Endothelial cell of umbilical vein (primary cell): Measurements from ENCODE around the gene SPAG5. TPM values are rescaled to one million over a fixed set of nuclear protein-coding genes. Genes with fewer than 3 reads are reported as not detected.

Experiments used
- BruUV-seq: library from RNA; stranded (reverse); fragments of 400-500 nt; replicated peaks from 2 replicates; lab custom pipeline; 2021; lab: Mats Ljungman, UMichigan
- CTCF ChIA-PET: fragments of 300-600, 350-600 bp; sonication (Branson Sonifier 250); formaldehyde crosslinking; loops from one replicate; lab custom pipeline; 2021; ENCODE audit warnings: antibody characterized with exemption, inconsistent platforms; lab: Charles Lee
- POLR2A ChIA-PET: fragments of 300-600, 350-600 bp; sonication (Branson Sonifier 250); formaldehyde crosslinking; loops from one replicate; lab custom pipeline; 2021; ENCODE audit warnings: antibody characterized with exemption, inconsistent platforms; lab: Charles Lee
- DNase-seq: peaks from one replicate; pipeline ENCODE4 v3.0.0-alpha.2; 2011; ENCODE audit warnings: low read depth, low spot score
- FAIRE-seq: peaks from 2 replicates; lab custom pipeline; 2011; peaks lifted over from hg19 to GRCh38; lab: Jason Lieb, UNC
- H2AFZ ChIP-seq: 2 replicates; pipeline ENCODE4 v1.6.0; 2012; ENCODE audit warnings: low read depth, low read length, control low read depth, inconsistent platforms
- H3K27ac ChIP-seq: 2 replicates; pipeline ENCODE4 v1.5.1; 2011; ENCODE audit warnings: low read depth, mild to moderate bottlenecking, control low read depth, low read length, moderate library complexity; ENCODE audit not compliant: insufficient read depth
- H3K27me3 ChIP-seq, 2 experiments: 2 replicates each; pipeline versions ENCODE4 v1.6.0 to v1.6.1; 2011; ENCODE audit warnings: low read length in 2 of 2, mixed read lengths in 1 of 2; ENCODE audit not compliant: control insufficient read depth in 2 of 2, insufficient read depth in 2 of 2
- H3K36me3 ChIP-seq, 2 experiments: 2 replicates in 1 of 2; 3 replicates in 1 of 2; pipeline ENCODE4 v1.5.1; 2011; ENCODE audit warnings: low read length in 2 of 2, mild to moderate bottlenecking in 1 of 2, moderate library complexity in 1 of 2; ENCODE audit not compliant: control insufficient read depth in 2 of 2, insufficient read depth in 2 of 2; ENCODE audit errors: extremely low read depth in 1 of 2
- H3K4me1 ChIP-seq: 3 replicates; pipeline ENCODE4 v1.5.1; 2011; ENCODE audit warnings: mild to moderate bottlenecking, low read length; ENCODE audit not compliant: control insufficient read depth, insufficient read depth; ENCODE audit errors: extremely low read depth
- H3K4me2 ChIP-seq: 2 replicates; pipeline ENCODE4 v1.6.1; 2011; ENCODE audit warnings: low read length, control low read depth, mixed read lengths; ENCODE audit not compliant: insufficient read depth
- H3K4me3 ChIP-seq, 3 experiments: fragments of 200-600 bp in 1 of 3; sonication (generic), shearing (Covaris generic) in 1 of 3; replicated peaks in 1 of 3; 2 replicates each; pipeline ENCODE4 v1.5.1; 2011 to 2016; ENCODE audit warnings: control low read depth in 3 of 3, low read length in 3 of 3, mild to moderate bottlenecking in 2 of 3, inconsistent platforms in 1 of 3, low read depth in 1 of 3, moderate library complexity in 1 of 3; ENCODE audit not compliant: insufficient read depth in 1 of 3
- H3K79me2 ChIP-seq: 2 replicates; pipeline ENCODE4 v1.6.0; 2012; ENCODE audit warnings: low read length, inconsistent platforms; ENCODE audit not compliant: control insufficient read depth, insufficient read depth
- H3K9ac ChIP-seq: replicated peaks from 2 replicates; pipeline ENCODE3; 2011; ENCODE audit warnings: low read length, control low read depth; ENCODE audit not compliant: insufficient read depth; ENCODE audit errors: extremely low read depth
- H3K9me1 ChIP-seq: replicated peaks from 3 replicates; pipeline ENCODE4 v1.6.0; 2011; ENCODE audit warnings: mild to moderate bottlenecking, low read length; ENCODE audit not compliant: control insufficient read depth, insufficient read depth; ENCODE audit errors: extremely low read depth
- H3K9me3 ChIP-seq: replicated peaks from 2 replicates; pipeline ENCODE4 v1.5.1; 2012; ENCODE audit warnings: low read length, inconsistent platforms; ENCODE audit not compliant: control insufficient read depth, insufficient read depth
- H4K20me1 ChIP-seq: replicated peaks from 2 replicates; pipeline ENCODE3; 2011; ENCODE audit warnings: mild to moderate bottlenecking, low read length; ENCODE audit not compliant: control insufficient read depth, insufficient read depth; ENCODE audit errors: extremely low read depth
- EZH2 ChIP-seq: IDR thresholded peaks from 2 replicates; pipeline ENCODE4 v1.6.1; 2012; ENCODE audit warnings: borderline replicate concordance, low read depth, mild to moderate bottlenecking, moderate library complexity, low read length, inconsistent platforms; ENCODE audit not compliant: severe bottlenecking
- FOS ChIP-seq: IDR thresholded peaks from 2 replicates; pipeline ENCODE4 v1.6.1; 2011; ENCODE audit warnings: mild to moderate bottlenecking, low read length, moderate library complexity, borderline replicate concordance; ENCODE audit not compliant: insufficient read depth
- GATA2 ChIP-seq: IDR thresholded peaks from 2 replicates; pipeline ENCODE4 v1.7.0; 2011; ENCODE audit warnings: low read depth, mild to moderate bottlenecking, moderate library complexity, mixed read lengths, low read length; ENCODE audit not compliant: insufficient read length, insufficient read depth
- JUN ChIP-seq: IDR thresholded peaks from 2 replicates; pipeline ENCODE4 v1.6.1; 2011; ENCODE audit warnings: borderline replicate concordance, low read depth; ENCODE audit not compliant: insufficient read length, insufficient read depth
- MYC ChIP-seq: IDR thresholded peaks from one replicate; pipeline ENCODE4 v1.6.1; 2011; ENCODE audit warnings: mild to moderate bottlenecking, low read depth, low read length
- POLR2A ChIP-seq: IDR thresholded peaks from 2 replicates; pipeline ENCODE4 v1.6.1; 2012; ENCODE audit warnings: low read depth, mild to moderate bottlenecking, control low read depth, low read length
- POLR2AphosphoS5 ChIP-seq: IDR thresholded peaks from 2 replicates; pipeline ENCODE4 v1.6.1; 2012; ENCODE audit warnings: low read depth, mild to moderate bottlenecking, control low read depth, low read length, moderate library complexity; ENCODE audit not compliant: insufficient read depth
- dilution Hi-C: fragments of 300-500 bp; cut with MboI; formaldehyde crosslinking; loops from one replicate; pipeline ENCODE4 v1.15.0; 2019; ENCODE audit warnings: low sequenced_read_pairs; ENCODE audit not compliant: extremely low pct_ligation_motif_present
- intact Hi-C: fragments of 100-400 bp; cut with micrococcal nuclease; formaldehyde crosslinking; loops from one replicate; pipeline ENCODE4 v1.10.0; 2022
- polyA plus RNA-seq, 4 experiments: library from polyadenylated mRNA; depleted of rRNA in 3 of 4; stranded (reverse) in 3 of 4; unstranded in 1 of 4; fragments of >200 nt; gene quantifications; 2 replicates each; pipeline versions ENCODE4 v1.2.1 to v1.2.3, GENCODE V29; 2011 to 2012; ENCODE audit warnings: missing spikeins in 1 of 4
- total RNA-seq: library from RNA; stranded (reverse); gene quantifications from 2 replicates; pipeline ENCODE4 v1.2.3, GENCODE V29; 2021
- TF ChIP-seq, protein P1 (sequence below): IDR thresholded peaks from 2 replicates; pipeline ENCODE4 v1.6.1; 2011; ENCODE audit not compliant: insufficient read depth, insufficient read length
- TF ChIP-seq, protein P2 (sequence below), 2 donors: IDR thresholded peaks; 1 replicate in 1 of 2; 2 replicates in 1 of 2; pipeline ENCODE4 v1.5.1; 2011; ENCODE audit warnings: low read length in 2 of 2, mild to moderate bottlenecking in 2 of 2, moderate library complexity in 2 of 2, control low read depth in 1 of 2, inconsistent platforms in 1 of 2, low read depth in 1 of 2; ENCODE audit not compliant: insufficient read depth in 1 of 2; ENCODE audit errors: extremely low read depth in 1 of 2

The SPAG5 gene
- total and polyA plus RNA-seq, 2 donors (not counting 3 experiments of a cell fraction or from before 2014, with no cell fraction given) = 31.7 to 85.4 TPM

DNA sequence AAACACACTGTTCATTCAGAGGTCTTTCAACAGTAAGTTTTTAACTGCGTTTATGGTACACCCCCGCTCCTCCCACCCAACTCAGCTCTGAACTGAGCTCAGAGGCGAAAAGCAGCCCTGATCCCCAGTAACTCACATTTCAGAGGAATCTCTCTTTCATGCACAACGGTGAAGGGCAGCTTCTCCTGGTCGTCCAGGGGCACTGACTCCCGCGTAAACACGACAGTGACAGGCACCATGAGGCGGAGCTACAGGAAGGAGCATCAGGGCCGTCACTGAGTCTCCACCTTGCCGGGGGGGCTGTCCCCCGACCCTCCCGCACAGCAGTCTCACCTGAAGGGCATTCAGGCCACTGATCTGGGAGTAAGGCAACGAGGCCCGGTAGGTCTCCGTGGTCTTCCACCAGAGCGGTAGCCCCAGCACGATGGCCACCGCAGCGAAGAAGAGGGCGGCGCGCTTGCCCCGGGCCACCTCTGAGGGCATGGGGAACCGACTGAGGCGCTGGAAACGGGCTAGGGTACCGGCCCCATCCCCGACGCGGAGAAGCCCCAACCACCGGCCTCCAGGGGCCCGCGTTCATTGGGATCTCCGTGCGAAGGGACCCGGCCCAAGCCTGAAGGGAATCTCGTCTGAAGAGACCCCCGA, 28.0 kb downstream of the SPAG5 start:
- Histone ChIP-seq H3K79me2 (peaks cover 17% of the 10 kb centered on the region), H3K4me3 (peak overlapping the region; percentile 52 to 73 (median 64)), H3K27ac (peak overlapping the region; percentile 15), H3K4me2 (peak overlapping the region; percentile 84), H3K4me1 (peaks cover 10% of the 10 kb centered on the region), H3K9ac (peak overlapping the region; percentile 62), H3K36me3 (no peaks in the 10 kb centered on the region), H3K9me1 (no peaks in the 10 kb centered on the region), H3K9me3 (no peaks in the 10 kb centered on the region), H2AFZ (peak overlapping the region; percentile 66), H3K27me3 (no peaks in the 10 kb centered on the region), H4K20me1 (no peaks in the 10 kb centered on the region)
- intact Hi-C loops (loop anchor here (2.0 kb wide), 1 partner anchor 18 kb away; the partner anchor contains the start of gene UNC119), dilution Hi-C loops (no loop called here)
- POLR2A ChIA-PET = interaction anchor here (1.0 kb wide), 1 partner anchor 25 kb away, joined by 5 read pairs; no protein-coding TSS in a partner anchor
- CTCF ChIA-PET = interaction anchor here (1.0 to 1.8 kb wide), 11 partner anchors 10 to 76 kb away, joined by 3 to 9 read pairs (median 3); no protein-coding TSS in a partner anchor
- no peak for FAIRE-seq
- TF ChIP-seq EZH2 (no peak), FOS (no peak), POLR2A (no peak), POLR2AphosphoS5 (no peak), MYC (no peak), JUN (no peak), GATA2 (no peak)
- TF ChIP-seq, protein P1, sequence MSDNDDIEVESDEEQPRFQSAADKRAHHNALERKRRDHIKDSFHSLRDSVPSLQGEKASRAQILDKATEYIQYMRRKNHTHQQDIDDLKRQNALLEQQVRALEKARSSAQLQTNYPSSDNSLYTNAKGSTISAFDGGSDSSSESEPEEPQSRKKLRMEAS = no peak
- TF ChIP-seq, protein P2, sequence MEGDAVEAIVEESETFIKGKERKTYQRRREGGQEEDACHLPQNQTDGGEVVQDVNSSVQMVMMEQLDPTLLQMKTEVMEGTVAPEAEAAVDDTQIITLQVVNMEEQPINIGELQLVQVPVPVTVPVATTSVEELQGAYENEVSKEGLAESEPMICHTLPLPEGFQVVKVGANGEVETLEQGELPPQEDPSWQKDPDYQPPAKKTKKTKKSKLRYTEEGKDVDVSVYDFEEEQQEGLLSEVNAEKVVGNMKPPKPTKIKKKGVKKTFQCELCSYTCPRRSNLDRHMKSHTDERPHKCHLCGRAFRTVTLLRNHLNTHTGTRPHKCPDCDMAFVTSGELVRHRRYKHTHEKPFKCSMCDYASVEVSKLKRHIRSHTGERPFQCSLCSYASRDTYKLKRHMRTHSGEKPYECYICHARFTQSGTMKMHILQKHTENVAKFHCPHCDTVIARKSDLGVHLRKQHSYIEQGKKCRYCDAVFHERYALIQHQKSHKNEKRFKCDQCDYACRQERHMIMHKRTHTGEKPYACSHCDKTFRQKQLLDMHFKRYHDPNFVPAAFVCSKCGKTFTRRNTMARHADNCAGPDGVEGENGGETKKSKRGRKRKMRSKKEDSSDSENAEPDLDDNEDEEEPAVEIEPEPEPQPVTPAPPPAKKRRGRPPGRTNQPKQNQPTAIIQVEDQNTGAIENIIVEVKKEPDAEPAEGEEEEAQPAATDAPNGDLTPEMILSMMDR (IDR thresholded peaks at IDR 0.05; ENCODE audit: extremely low read depth in 1 of 2, insufficient read depth in 1 of 2, low read depth in 1 of 2, low read length in 2 of 2) = no peak
- BruUV-seq = no TSS peak
- DNase-seq = peak; percentile 37
